Osteocyte (in vitro differentiated cells): ENCODE results near the gene RASGRP1. TPM values are rescaled to one million over a fixed set of nuclear protein-coding genes. Genes with fewer than 3 reads are reported as not detected.

ENCODE experiments used
- DNase-seq: peaks from one replicate; pipeline ENCODE4 v3.0.0; 2021; ENCODE audit warnings: mixed read lengths; ENCODE audit not compliant: unreplicated experiment; ENCODE audit errors: extremely low spot score
- H3K27ac Mint-ChIP-seq: one replicate; pipeline ENCODE4 v1.8.0; 2021; ENCODE audit warnings: mild to moderate bottlenecking, mixed read lengths; ENCODE audit not compliant: unreplicated experiment
- H3K27me3 Mint-ChIP-seq: one replicate; pipeline ENCODE4 v1.8.0; 2021; ENCODE audit warnings: mixed read lengths; ENCODE audit not compliant: unreplicated experiment
- H3K36me3 Mint-ChIP-seq: one replicate; pipeline ENCODE4 v1.8.0; 2021; ENCODE audit warnings: mixed read lengths; ENCODE audit not compliant: unreplicated experiment
- H3K4me1 Mint-ChIP-seq: one replicate; pipeline ENCODE4 v1.8.0; 2021; ENCODE audit warnings: mixed read lengths; ENCODE audit not compliant: unreplicated experiment
- H3K4me3 Mint-ChIP-seq: one replicate; pipeline ENCODE4 v1.8.0; 2021; ENCODE audit warnings: mild to moderate bottlenecking, moderate library complexity, mixed read lengths; ENCODE audit not compliant: unreplicated experiment
- H3K9me3 Mint-ChIP-seq: one replicate; pipeline ENCODE4 v1.8.0; 2021; ENCODE audit warnings: mixed read lengths; ENCODE audit not compliant: unreplicated experiment
- CTCF ChIP-seq: fragments of 200-600 bp; sonication (generic); IDR thresholded peaks from 2 replicates; pipeline ENCODE4 v1.5.0; 2021; ENCODE audit warnings: antibody characterized with exemption, mild to moderate bottlenecking, moderate library complexity
- total RNA-seq: library from RNA; stranded (reverse); gene quantifications from 2 replicates; pipeline ENCODE4 v1.2.1, GENCODE V29; 2021

RASGRP1 gene
- total RNA-seq, 1 donor from 2014 or later: 0.11 TPM

DNA sequence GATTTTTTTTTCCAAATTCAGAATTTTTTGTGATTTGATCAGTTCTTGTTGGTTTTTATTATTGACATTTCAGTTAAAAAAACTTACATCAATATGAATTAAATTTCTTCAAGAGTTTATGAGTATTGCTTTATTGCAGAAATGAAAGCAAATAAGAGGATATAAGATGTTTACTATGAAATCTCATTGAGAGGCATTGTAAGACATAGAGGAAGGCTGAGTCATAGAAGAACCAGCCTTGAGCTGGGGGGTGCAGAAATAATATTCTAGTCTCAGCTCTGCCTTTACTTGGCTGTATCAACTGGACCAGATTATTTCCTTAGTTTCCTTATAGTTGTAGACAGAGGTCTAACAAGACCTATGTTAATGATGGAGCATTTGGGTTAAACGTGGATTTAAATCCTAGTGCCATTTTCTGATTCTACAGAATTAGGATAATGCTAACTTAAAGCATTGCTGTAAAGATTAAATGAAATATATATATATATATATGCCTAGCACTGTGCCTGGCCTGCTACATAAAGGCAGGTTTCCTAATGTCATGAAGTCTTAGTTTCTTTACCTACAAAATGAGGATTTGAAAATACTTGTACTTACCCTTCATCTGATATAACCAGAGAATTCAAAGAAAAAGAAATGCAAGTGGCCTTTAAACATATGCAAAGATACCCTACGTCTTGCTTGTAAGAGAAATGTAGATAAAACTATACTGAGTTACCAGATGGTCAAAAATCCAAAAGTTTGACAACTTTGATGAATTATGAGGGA, 103.4 kb downstream of the RASGRP1 start:
- Mint-ChIP-seq H3K27me3 (no peaks in the 10 kb centered on the region), H3K27ac (no peak overlapping the region), H3K9me3 (no peaks in the 10 kb centered on the region), H3K4me3 (no peak overlapping the region), H3K36me3 (no peaks in the 10 kb centered on the region), H3K4me1 (peaks cover 7% of the 10 kb centered on the region)
- no peak for DNase-seq
- TF ChIP-seq CTCF: no peak

- TF ChIP-seq CTCF: no peak
- H3K36me3 Mint-ChIP-seq: no peaks in the 10 kb centered on the region
Observed at GRCh38 chr15:38460543-38460942, 104.1 kb downstream of the RASGRP1 start.

GRCh38 chr15:38459480-38459879, 105.1 kb downstream of the RASGRP1 start:
- no peaks in the 10 kb centered on the region for H3K9me3 Mint-ChIP-seq
- peaks cover 16% of the 10 kb centered on the region for H3K4me1 Mint-ChIP-seq
- no peak for TF ChIP-seq CTCF
- no peak overlapping the region for H3K4me3 Mint-ChIP-seq
- no peaks in the 10 kb centered on the region for H3K36me3 Mint-ChIP-seq
- no peak overlapping the region for H3K27ac Mint-ChIP-seq
- no peaks in the 10 kb centered on the region for H3K27me3 Mint-ChIP-seq
- DNase-seq: no peak

More at GRCh38 chr15:38460543-38460942, 104.1 kb downstream of the RASGRP1 start:
- DNase-seq: no peak
- Mint-ChIP-seq H3K27ac (no peak overlapping the region), H3K9me3 (no peaks in the 10 kb centered on the region), H3K27me3 (no peaks in the 10 kb centered on the region), H3K4me3 (no peak overlapping the region), H3K4me1 (peaks cover 7% of the 10 kb centered on the region)

DNA sequence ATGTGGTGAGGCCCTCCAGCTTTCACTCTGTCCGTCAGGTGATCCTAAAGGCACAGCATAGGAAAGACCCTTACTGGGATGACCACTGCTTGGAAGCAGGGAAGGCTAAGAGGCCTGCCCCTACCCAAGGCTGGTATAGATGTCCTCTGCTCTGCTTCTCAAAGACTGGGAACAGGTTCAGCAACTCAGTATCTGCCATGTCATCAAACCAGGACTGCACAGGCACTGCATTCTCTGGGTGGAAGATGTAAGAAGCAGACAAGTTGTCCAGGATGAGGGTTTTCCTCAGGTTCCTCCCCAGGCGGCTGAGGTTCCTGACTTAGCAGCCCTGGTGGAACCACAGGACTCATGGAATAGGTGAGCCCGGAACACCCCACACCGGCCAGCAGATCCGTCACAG, 106.0 kb downstream of the RASGRP1 start:
- Mint-ChIP-seq H3K4me3 (no peak overlapping the region), H3K27ac (no peak overlapping the region), H3K4me1 (peaks cover 16% of the 10 kb centered on the region), H3K36me3 (no peaks in the 10 kb centered on the region), H3K9me3 (no peaks in the 10 kb centered on the region), H3K27me3 (no peaks in the 10 kb centered on the region)
- no peak for DNase-seq
- no peak for TF ChIP-seq CTCF

GRCh38 chr15:38455092-38455491, 109.5 kb downstream of the RASGRP1 start:
- Mint-ChIP-seq H3K4me3 (peak overlapping the region; percentile 98), H3K27me3 (peaks cover 21% of the 10 kb centered on the region), H3K9me3 (no peaks in the 10 kb centered on the region), H3K27ac (peak overlapping the region; percentile 98), H3K4me1 (peaks cover 9% of the 10 kb centered on the region), H3K36me3 (no peaks in the 10 kb centered on the region)
- DNase-seq: no peak
- no peak for TF ChIP-seq CTCF
